Femur (tissue), 1 donor: Measurements from ENCODE around the gene CCDC141.
"Not testable (repeated sequence)": the region's sequence is repeated elsewhere in the genome, so short reads cannot be mapped to it uniquely, and the experiment has no call there.

ENCODE experiments used
- DNase-seq: peaks from one replicate; pipeline ENCODE4 v3.0.0-alpha.2; 2017

Gene CCDC141

GRCh38 chr2:179031731-179032408 is 18.1 kb downstream of the CCDC141 start:
- no peak for DNase-seq

DNA sequence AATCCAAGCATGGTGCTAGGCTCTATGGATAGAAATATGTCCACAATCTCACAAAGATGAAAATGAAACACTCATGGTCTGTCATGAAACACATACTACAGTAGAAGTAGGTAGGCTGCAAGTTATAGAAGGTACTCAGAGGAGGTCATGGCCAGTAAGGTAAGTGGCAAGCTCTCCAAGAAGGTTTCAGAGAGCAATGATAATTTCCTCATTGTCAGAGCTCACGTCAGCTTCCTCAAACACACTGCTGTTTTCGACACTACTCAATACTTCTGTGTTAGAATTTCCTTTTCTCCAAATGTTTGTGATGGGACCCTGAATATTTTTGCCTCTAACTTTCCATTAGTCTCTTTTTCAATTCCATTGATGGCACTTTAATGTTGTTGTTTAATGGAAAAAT is 25.5 kb downstream of the CCDC141 start:
- DNase-seq, result no peak

- DNase-seq, result no peak
These were observed 27.3 kb downstream of the CCDC141 start for GRCh38 chr2:179022685-179023084.

DNA sequence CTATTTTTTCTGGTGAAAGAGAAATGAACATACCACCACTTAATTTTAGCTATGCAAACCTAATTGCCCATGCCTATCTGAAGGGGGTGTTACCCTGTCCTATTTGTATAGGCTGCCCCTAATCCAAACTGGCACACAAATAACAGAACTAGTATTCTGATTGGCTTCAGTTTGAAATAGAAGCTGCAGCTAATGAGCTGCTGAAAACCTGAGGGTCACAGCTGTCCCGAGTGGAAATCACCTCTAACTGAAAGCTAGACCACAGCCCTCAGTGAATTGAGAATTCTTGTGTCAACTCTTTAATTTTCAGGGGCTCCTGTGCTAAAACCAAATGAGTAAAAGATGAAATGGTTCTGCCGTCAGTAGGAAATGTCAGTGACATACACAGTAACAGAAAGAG is 28.7 kb downstream of the CCDC141 start:
- DNase-seq, result no peak

GRCh38 chr2:179020156-179020750 is 29.7 kb downstream of the CCDC141 start:
- no peak for DNase-seq

- DNase-seq, result no peak
These were observed 30.7 kb downstream of the CCDC141 start for GRCh38 chr2:179019260-179019659.

GRCh38 chr2:179017773-179018357 is 32.1 kb downstream of the CCDC141 start:
- no peak for DNase-seq

GRCh38 chr2:179014189-179014588 is 35.7 kb downstream of the CCDC141 start:
- DNase-seq, result not testable (repeated sequence)

- no peak for DNase-seq
These were observed 44.0 kb downstream of the CCDC141 start for GRCh38 chr2:179005976-179006375.

- no peak for DNase-seq
These were observed 50.5 kb downstream of the CCDC141 start for GRCh38 chr2:178999476-178999875.

DNA sequence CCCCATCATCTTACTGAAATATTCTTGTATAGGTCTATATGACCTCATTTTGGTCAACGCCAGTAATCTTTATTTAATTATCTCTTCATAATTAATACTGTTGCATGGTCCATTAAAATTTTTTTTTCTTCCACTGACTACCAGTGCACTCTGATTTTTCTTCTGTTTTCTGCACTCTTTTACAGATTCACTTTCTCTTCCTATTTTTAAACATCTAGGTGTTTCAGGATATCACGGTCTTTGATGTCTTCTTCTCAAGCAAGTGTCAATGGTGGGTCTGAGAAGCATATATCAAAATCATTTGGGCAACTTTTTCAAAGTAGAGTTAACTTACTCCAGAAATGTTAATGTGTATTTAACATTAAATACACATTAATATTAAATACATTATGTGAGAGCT is 51.4 kb downstream of the CCDC141 start:
- DNase-seq, result no peak

DNA sequence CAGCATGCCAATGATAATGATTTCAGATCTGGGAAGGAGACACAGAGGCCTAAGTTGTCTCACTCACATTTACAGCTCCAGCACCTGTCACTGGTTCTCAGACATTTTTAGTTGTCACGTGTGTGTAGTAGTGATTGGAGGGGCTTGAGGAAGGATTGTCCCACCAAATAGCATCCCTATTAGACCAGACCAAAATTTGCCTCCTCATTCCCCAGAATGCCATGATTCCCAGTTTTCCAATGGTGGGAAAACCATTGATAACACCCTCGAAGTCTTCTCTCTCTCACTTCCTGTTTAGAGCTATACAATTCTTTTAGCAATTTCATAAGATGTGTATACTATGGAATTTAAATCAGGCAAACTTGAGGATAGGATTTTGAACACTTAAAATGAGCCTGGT is 52.5 kb downstream of the CCDC141 start:
- DNase-seq, result no peak

GRCh38 chr2:178997067-178997466 is 52.9 kb downstream of the CCDC141 start:
- no peak for DNase-seq

DNA sequence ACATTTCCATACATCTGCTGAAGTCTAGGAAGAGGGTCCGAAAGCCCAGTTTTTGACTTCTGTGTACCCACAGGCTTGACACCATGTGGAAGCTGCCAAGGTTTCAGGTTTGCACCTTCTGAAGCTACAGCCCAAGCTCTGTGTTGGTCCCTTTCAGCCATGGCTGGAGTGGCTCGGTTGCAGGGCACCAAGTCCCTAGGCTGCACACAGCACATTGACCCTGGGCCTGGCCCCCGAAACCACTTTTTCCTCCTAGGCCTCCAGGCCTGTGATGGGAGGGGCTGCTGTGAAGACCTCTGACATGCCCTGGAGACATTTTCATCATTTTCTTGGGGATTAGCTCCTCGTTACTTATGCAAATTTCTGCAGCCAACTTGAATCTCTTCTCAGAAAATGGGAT is 55.7 kb downstream of the CCDC141 start:
- DNase-seq, result no peak

- DNase-seq, result no peak
These were observed 56.1 kb downstream of the CCDC141 start for GRCh38 chr2:178993788-178994187.

GRCh38 chr2:178992719-178993118 is 57.2 kb downstream of the CCDC141 start:
- DNase-seq, result not testable (repeated sequence)

- no peak for DNase-seq
These were observed 59.2 kb downstream of the CCDC141 start for GRCh38 chr2:178990533-178991241.

DNA sequence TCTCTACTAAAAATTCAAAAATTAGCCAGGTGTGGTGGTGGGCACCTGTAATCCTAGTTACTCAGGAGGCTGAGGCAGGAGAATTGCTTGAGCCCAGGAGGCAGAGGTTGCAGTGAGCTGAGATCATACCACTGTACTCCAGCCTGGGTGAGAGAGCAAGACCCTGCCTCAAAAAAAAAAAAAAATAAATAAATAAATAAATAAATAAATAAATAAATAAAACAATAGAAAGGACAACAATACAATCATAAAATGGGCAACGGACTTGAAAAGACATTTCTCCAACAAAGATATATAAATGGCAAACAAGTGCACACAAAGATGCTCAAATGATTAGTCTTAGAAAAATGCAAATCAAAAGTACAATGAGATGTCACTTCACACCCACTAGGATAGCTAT is 60.5 kb downstream of the CCDC141 start:
- not testable (repeated sequence) for DNase-seq

DNA sequence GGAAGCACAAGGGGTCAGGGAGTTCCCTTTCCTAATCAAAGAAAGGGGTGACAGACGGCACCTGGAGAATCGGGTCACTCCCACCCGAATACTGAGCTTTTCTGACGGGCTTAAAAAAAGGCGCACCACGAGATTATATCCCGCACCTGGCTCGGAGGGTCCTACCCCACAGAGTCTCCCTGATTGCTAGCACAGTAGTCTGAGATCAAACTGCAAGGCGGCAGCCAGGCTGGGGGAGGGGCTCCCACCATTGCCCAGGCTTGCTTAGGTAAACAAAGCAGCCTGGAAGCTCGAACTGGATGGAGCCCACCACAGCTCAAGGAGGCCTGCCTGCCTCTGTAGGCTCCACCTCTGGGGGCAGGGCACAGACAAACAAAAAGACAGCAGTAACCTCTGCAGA is 67.3 kb downstream of the CCDC141 start:
- DNase-seq, result not testable (repeated sequence)

GRCh38 chr2:178980815-178981214 is 69.1 kb downstream of the CCDC141 start:
- DNase-seq, result no peak

DNA sequence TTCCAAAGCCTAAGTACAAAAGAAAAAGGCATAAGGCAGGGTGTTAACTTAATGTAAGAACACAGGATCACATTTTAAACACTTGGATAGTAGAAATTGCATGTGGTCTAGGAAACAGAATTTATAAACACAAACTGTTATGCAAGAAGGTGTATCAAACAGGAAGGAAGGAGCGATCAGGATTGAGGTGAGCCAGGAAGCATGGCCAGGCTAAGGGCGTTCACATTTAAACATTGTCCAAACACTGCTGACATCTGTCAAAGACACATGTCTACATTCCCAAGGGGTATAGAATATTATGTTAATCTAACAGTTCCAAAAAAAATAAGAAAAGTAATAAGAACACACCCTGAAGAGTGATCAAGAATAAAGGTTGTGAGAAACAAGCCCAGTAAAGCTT is 71.3 kb downstream of the CCDC141 start:
- DNase-seq, result no peak

DNA sequence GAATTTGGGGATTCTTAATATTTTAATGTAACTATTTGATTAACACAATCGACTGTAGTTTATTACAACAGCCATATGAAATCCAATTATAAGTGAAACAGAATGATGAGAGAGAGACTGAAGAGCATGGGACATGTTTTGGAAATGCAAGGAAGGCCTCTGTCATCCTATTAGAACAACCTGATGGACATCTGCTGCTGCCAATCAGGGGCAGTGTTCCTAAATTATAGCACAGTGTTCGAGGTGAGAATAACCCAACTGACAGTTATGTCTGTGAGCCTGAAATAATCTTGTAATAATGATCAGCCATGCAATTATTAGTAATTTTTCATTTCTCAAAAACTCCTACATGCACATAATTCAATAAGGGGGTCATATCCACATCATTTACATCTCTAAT is 73.6 kb downstream of the CCDC141 start:
- no peak for DNase-seq

DNA sequence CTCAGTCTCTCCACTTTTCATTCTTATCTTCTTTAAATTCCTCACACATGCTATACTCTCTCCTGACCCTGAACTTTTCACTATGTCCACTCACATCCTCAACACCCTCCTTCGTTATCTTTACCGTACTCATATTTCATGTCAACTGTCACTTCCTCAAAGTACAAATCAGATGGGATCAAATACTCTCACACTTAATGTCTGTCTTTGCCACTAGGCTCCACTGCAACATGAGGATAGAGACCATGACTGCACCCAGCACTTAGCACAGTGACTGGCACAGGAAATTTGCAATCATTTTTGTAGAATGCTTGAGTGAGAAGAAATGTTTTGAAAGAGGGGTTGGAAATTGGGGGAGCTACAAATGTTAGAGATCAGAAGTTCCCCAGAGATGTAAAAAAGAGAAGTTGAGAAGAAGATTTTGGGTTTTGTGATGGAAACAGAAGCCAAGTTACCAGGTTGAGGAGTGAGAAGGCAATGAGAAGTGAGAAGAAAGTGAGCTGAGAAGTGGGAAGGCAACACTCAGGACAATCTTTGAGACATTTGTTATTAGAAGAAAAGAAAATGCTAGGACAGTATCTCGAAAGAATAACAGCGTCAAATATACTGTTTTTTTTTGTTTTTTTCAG is 87.0 kb downstream of the CCDC141 start:
- DNase-seq, result no peak
